HUDEP-2 (cell line): ENCODE results near the gene GP1BA.
A peak's percentile ranks its signal among the peaks of the same experiment; 100 is the strongest.

ENCODE experiments used
- DNase-seq, 76 experiments: peaks; one replicate each; lab custom pipeline; 2025; ENCODE audit not compliant: unreplicated experiment in 76 of 76; lab: John Stamatoyannopoulos, UW

GP1BA gene

DNA sequence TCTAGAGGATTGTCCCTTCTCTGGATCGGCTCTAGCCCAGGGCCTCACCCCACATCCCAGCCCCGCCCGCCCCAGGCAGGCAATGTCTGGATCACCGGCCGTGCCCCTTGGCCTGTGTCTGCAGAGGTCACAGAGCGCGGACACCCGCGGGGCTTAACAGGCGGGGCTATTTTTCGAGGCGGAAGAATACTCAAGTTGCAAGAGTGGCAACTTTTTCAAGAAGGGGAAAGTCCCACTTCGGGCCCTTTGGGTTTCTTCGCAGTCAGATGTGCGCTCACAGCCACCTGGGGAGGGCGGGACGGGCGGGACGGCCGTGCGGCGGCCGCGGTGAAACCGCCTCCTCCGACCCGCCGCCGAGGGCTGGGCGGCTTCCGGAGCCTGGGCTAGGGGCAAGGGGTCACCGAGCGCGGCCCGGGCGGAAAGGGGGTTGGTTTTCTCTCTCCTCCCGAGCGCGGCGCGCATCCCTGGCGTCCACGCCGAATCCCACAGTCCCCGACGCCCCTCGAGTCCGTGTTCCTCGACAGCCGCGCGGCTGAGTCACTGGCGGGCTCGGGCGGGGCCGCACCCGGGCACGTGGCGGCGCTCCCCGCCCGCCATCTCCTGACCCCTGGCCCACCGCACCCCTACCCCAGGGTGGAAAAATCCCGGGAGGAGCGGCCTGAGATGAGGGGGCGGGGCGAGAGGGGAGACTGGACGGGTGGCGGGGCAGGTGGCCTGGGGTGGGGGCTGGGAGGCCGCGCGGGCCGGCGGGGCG is 17.4 kb downstream of the GP1BA start:
- DNase-seq: peak in 69 of 76 experiments; percentile 13 to 82 (median 69)

DNA sequence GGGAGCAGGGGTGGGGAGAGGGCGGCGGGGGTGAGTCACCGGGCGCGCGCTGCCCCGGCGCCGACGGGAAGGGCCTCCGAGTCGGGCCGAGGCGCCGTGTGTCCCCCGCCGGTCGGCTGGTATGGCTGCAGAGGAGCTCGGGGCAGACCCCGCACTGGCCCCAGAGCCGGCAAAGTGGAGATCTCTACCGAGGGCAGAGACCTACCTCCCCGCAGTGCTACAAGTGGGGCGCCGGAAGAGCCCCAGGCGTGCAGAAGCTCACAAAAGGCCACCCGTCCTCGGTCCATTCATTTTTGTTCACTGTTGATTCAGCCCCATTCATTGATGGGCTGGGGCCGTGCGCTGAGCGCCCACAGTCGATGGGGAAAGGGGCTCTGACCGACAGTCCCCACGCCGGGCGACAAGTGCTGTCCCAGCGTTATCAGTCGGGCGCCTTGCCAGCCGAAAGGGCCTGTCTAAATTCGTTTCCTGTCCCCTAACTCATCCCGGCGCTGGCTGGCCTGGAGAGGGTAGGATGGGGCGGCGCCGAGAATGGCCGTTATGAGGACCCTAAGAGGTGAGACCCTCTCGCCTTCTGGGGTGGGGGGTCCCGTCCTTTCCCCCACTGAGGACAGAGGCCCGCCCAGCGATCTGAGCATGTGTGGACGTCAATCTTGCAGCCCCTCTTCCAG is 18.1 kb downstream of the GP1BA start:
- DNase-seq: peak in 74 of 76 experiments; percentile 16 to 86 (median 66)

- peak in 42 of 76 experiments; percentile 7 to 66 (median 32) for DNase-seq
Observed at GRCh38 chr17:4950746-4951204, 18.7 kb downstream of the GP1BA start, which contains the start of gene ENO3. ENO3 (plus strand) TSS chr17:4951119; CDS start chr17:4951830, 711 bp downstream.

DNA sequence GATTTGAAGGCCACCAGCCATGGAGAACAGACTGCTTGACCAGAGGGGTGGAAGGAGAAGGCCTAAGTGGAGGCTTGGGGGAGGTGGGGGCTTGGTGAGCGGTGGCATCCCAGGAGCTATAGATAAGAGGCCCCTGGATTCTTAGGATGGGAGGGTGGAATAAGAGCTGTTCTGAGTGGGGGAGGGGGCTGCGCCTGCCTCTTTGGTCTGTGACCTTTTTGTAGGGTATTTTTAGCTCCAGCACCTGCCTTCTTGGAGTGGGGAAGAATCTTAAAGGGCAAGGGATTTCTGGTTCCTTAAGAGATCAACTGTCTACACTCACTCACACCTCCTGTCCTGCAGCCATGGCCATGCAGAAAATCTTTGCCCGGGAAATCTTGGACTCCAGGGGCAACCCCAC is 19.4 kb downstream of the GP1BA start:
- no peak for DNase-seq

GRCh38 chr17:4953451-4953961 is 21.4 kb downstream of the GP1BA start:
- no peak for DNase-seq

GRCh38 chr17:4955091-4955490 is 23.0 kb downstream of the GP1BA start:
- DNase-seq: no peak

GRCh38 chr17:4956493-4957061 is 24.5 kb downstream of the GP1BA start:
- DNase-seq: peak in 47 of 76 experiments; percentile 11 to 70 (median 35)

DNA sequence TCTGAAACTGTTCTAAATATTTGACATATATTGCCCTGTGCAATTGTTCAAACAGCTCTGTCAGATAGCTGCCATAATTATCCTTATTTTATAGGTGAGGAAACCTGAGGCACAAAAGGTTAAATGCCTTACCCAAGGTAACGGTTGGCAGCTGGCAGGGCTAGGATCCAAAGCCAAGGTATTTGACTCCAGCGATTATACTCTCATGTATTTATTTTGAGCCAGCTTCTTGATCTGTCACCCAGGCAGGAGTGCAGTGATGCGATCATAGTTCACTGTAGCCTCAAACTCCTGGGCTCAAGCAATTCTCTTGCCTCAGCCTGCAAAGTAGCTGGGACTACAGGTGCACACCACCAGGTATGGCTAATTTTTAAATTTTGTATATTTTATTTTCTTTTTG is 26.0 kb downstream of the GP1BA start:
- no peak for DNase-seq

- no peak for DNase-seq
Observed at GRCh38 chr17:4959261-4959965, 27.3 kb downstream of the GP1BA start.

GRCh38 chr17:4960279-4960922 is 28.3 kb downstream of the GP1BA start:
- no peak for DNase-seq

GRCh38 chr17:4965311-4965986 is 33.4 kb downstream of the GP1BA start:
- DNase-seq: no peak

DNA sequence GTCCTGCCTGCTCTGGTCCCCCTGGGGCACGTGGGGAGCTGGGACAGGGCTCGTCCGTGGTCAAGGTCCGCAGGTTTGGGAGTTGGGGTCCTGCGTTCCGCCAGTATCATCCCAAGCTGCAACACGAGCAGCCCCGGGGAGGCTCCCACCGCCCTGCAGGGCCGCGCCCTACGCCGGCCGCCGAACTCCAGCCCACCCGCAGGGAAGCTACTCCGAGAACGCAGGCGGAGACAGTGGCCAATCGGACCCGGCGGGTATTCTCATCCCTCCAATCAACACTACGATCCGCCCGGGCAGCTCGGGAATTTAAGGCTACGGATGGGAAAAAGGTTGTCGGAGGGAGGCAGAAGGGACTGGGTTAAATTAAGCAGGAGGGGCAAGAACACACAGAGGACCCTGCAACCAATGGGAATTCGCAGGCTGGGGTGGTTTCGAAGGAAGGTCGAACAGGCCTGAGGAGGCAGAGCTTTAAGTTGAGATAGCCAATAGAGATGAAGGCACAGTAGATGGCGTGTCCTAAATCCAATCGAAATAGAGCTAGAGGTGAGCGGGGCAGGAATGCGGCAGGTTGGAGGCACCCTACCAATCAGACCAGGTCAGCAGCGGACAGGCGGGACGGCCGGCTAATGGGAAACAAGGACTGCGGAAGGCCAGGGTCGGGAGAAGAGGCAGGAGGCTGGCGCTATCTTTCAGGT is 34.9 kb downstream of the GP1BA start:
- peak in 75 of 76 experiments; percentile 74 to 99 (median 97) for DNase-seq

GRCh38 chr17:4967539-4968485 is 35.7 kb downstream of the GP1BA start, which contains the start of gene SPAG7:
SPAG7 (minus strand) TSS chr17:4967817; CDS start chr17:4967804, 13 bp downstream.
- DNase-seq: peak in 75 of 76 experiments; percentile 52 to 98 (median 89)

GRCh38 chr17:4968486-4969046 is 36.5 kb downstream of the GP1BA start:
- peak in 2 of 76 experiments; percentile 18 to 49 for DNase-seq

DNA sequence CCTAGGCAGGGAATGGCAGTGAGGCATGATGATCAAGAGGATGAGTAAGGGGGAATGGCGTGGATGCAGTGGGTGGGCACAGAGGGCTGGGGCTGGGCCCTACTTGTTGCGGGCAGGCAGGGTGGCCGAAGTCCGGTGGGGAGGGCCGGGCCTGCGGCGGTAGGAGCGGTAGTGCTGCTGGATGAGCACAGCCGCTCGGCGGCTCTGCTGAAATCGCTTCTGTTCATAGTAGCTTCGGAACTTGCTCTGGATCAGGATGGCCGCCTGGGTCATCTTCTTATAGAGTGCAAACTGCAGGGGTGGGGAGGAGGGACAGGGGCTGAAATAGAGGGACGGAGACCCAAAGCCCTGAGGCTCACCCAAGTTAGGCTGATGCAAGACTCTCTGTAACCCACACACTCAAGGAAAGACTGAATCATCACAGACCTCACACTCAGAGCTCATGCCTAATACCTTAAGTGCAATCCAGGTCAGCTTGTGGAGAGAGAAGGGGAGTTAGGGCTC is 37.0 kb downstream of the GP1BA start:
- peak in 5 of 76 experiments; percentile 3 to 32 (median 6) for DNase-seq

- no peak for DNase-seq
Observed at GRCh38 chr17:4969551-4970173, 37.6 kb downstream of the GP1BA start.

DNA sequence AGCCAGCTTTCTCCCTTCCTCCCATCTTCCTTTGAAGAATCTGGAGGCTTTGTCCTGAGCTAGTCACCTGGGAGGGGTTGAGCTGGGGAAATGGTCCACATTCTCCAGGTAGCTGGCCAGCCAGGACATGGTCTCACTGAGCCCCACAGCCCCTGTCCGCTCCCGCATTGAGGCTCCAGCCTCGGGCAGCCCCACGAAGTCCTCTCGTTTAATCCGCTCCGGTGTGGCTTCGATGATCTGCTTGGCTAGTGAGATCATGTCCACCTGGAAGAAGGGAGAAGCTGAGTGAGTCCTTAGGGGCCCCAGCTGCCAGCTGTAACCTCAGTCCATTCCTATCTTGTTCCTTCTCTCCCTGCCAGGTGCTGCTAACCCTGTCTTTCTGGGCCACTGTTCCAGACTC is 38.2 kb downstream of the GP1BA start:
- no peak for DNase-seq
